Neural crest cell (in vitro differentiated cells): ENCODE measurements around the gene SPECC1. TPM values are rescaled to one million over a fixed set of nuclear protein-coding genes. Genes with fewer than 3 reads are reported as not detected.

Experiments
- DNase-seq: peaks from one replicate; pipeline ENCODE4 v3.0.0; 2021; ENCODE audit warnings: low read depth, mixed read lengths, low spot score
- H3K27ac Mint-ChIP-seq: one replicate; pipeline ENCODE4 v1.8.0; 2021; ENCODE audit warnings: mild to moderate bottlenecking, mixed read lengths; ENCODE audit not compliant: unreplicated experiment
- H3K27me3 Mint-ChIP-seq: 2 replicates; pipeline ENCODE4 v1.8.0; 2021; ENCODE audit warnings: low read depth, mild to moderate bottlenecking, mixed read lengths
- H3K36me3 Mint-ChIP-seq: 2 replicates; pipeline ENCODE4 v1.8.0; 2021; ENCODE audit warnings: low read depth, mild to moderate bottlenecking, mixed read lengths
- H3K4me1 Mint-ChIP-seq: 2 replicates; pipeline ENCODE4 v1.8.0; 2021; ENCODE audit warnings: mixed read lengths
- H3K4me3 Mint-ChIP-seq: one replicate; pipeline ENCODE4 v1.8.0; 2021; ENCODE audit warnings: mild to moderate bottlenecking, mixed read lengths
- H3K9me3 Mint-ChIP-seq: 2 replicates; pipeline ENCODE4 v1.8.0; 2021; ENCODE audit warnings: mixed read lengths
- CTCF ChIP-seq: fragments of 200-600 bp; sonication (generic); conservative IDR thresholded peaks from 2 replicates; pipeline ENCODE4 v1.5.0; 2021; ENCODE audit warnings: antibody characterized with exemption, mild to moderate bottlenecking
- total RNA-seq: library from RNA; stranded (reverse); gene quantifications from 2 replicates; pipeline ENCODE4 v1.2.1, GENCODE V29; 2021

The SPECC1 gene
- total RNA-seq, 1 donor from 2014 or later = 71.0 TPM

GRCh38 chr17:20039037-20039436 is 29.9 kb downstream of the SPECC1 start:
- no peaks in the 10 kb centered on the region for H3K4me1 Mint-ChIP-seq
- H3K36me3 Mint-ChIP-seq = no peaks in the 10 kb centered on the region
- H3K9me3 Mint-ChIP-seq = no peaks in the 10 kb centered on the region
- H3K27ac Mint-ChIP-seq = no peak overlapping the region
- H3K4me3 Mint-ChIP-seq = no peak overlapping the region
- DNase-seq = no peak
- no peak for TF ChIP-seq CTCF
- no peaks in the 10 kb centered on the region for H3K27me3 Mint-ChIP-seq

GRCh38 chr17:20040216-20040615 is 31.1 kb downstream of the SPECC1 start:
- TF ChIP-seq CTCF = no peak
- Mint-ChIP-seq H3K4me3 (no peak overlapping the region), H3K4me1 (no peaks in the 10 kb centered on the region), H3K27me3 (no peaks in the 10 kb centered on the region), H3K27ac (no peak overlapping the region), H3K9me3 (no peaks in the 10 kb centered on the region), H3K36me3 (no peaks in the 10 kb centered on the region)
- no peak for DNase-seq

- no peak overlapping the region for H3K4me3 Mint-ChIP-seq
- H3K36me3 Mint-ChIP-seq = no peaks in the 10 kb centered on the region
- H3K9me3 Mint-ChIP-seq = peaks cover 2% of the 10 kb centered on the region
- H3K4me1 Mint-ChIP-seq = peaks cover 7% of the 10 kb centered on the region
- no peak for TF ChIP-seq CTCF
- no peak for DNase-seq
- no peaks in the 10 kb centered on the region for H3K27me3 Mint-ChIP-seq
- H3K27ac Mint-ChIP-seq = no peak overlapping the region
Observed at GRCh38 chr17:20043021-20043420, 33.9 kb downstream of the SPECC1 start.

GRCh38 chr17:20045476-20045875 is 36.3 kb downstream of the SPECC1 start:
- H3K9me3 Mint-ChIP-seq = peaks cover 2% of the 10 kb centered on the region
- no peak overlapping the region for H3K27ac Mint-ChIP-seq
- DNase-seq = no peak
- H3K4me3 Mint-ChIP-seq = no peak overlapping the region
- no peaks in the 10 kb centered on the region for H3K27me3 Mint-ChIP-seq
- no peaks in the 10 kb centered on the region for H3K36me3 Mint-ChIP-seq
- peaks cover 7% of the 10 kb centered on the region for H3K4me1 Mint-ChIP-seq
- TF ChIP-seq CTCF = no peak

- TF ChIP-seq CTCF = no peak
- no peak for DNase-seq
- H3K4me3 Mint-ChIP-seq = no peak overlapping the region
- H3K36me3 Mint-ChIP-seq = no peaks in the 10 kb centered on the region
- no peak overlapping the region for H3K27ac Mint-ChIP-seq
- peaks cover 2% of the 10 kb centered on the region for H3K9me3 Mint-ChIP-seq
- peaks cover 7% of the 10 kb centered on the region for H3K4me1 Mint-ChIP-seq
- no peaks in the 10 kb centered on the region for H3K27me3 Mint-ChIP-seq
Observed at GRCh38 chr17:20046629-20047028, 37.5 kb downstream of the SPECC1 start.

GRCh38 chr17:20051624-20052023 is 42.5 kb downstream of the SPECC1 start:
- peaks cover 3% of the 10 kb centered on the region for H3K4me1 Mint-ChIP-seq
- H3K27me3 Mint-ChIP-seq = no peaks in the 10 kb centered on the region
- H3K9me3 Mint-ChIP-seq = peaks cover 2% of the 10 kb centered on the region
- no peaks in the 10 kb centered on the region for H3K36me3 Mint-ChIP-seq
- no peak for DNase-seq
- no peak overlapping the region for H3K27ac Mint-ChIP-seq
- no peak overlapping the region for H3K4me3 Mint-ChIP-seq
- no peak for TF ChIP-seq CTCF
